Smooth muscle cell (in vitro differentiated cells): ENCODE measurements around the gene CCDC3. TPM values are rescaled to one million over a fixed set of nuclear protein-coding genes. Genes with fewer than 3 reads are reported as not detected.

Source experiments
- DNase-seq: peaks from one replicate; lab custom pipeline; 2025; ENCODE audit not compliant: unreplicated experiment; lab: John Stamatoyannopoulos, UW
- H2AFZ ChIP-seq: fragments of 200-600 bp; sonication (generic); 2 replicates; pipeline ENCODE4 v1.6.0; 2016; ENCODE audit warnings: antibody characterized with exemption, low read depth, mild to moderate bottlenecking
- H3F3A ChIP-seq: fragments of 200-600 bp; sonication (generic); 2 replicates; pipeline ENCODE4 v1.6.0; 2017; ENCODE audit warnings: antibody characterized with exemption, low read depth
- H3K27ac ChIP-seq: fragments of 200-600 bp; sonication (generic); 2 replicates; pipeline ENCODE4 v1.5.1; 2016; ENCODE audit warnings: low read depth, mild to moderate bottlenecking
- H3K27me3 ChIP-seq: fragments of 200-600 bp; sonication (generic); 2 replicates; pipeline ENCODE4 v1.6.1; 2016; ENCODE audit warnings: low read depth, mild to moderate bottlenecking
- H3K36me3 ChIP-seq: fragments of 200-600 bp; sonication (generic); 2 replicates; pipeline ENCODE4 v1.5.1; 2016; ENCODE audit warnings: low read depth
- H3K4me1 ChIP-seq: fragments of 200-600 bp; sonication (generic); 2 replicates; pipeline ENCODE4 v1.5.1; 2016; ENCODE audit warnings: low read depth
- H3K4me2 ChIP-seq: fragments of 200-600 bp; sonication (generic); 2 replicates; pipeline ENCODE4 v1.6.0; 2016; ENCODE audit warnings: mild to moderate bottlenecking
- H3K4me3 ChIP-seq: fragments of 200-600 bp; sonication (generic); 2 replicates; pipeline ENCODE4 v1.5.1; 2016; ENCODE audit warnings: mild to moderate bottlenecking
- H3K79me2 ChIP-seq: fragments of 200-600 bp; sonication (generic); 2 replicates; pipeline ENCODE4 v1.6.0; 2016; ENCODE audit warnings: low read depth, mild to moderate bottlenecking
- H3K9ac ChIP-seq: fragments of 200-600 bp; sonication (generic); 2 replicates; pipeline ENCODE4 v1.6.0; 2016; ENCODE audit warnings: low read depth
- H3K9me3 ChIP-seq: fragments of 200-600 bp; sonication (generic); replicated peaks from 2 replicates; pipeline ENCODE4 v1.5.1; 2016; ENCODE audit warnings: low read depth
- H4K20me1 ChIP-seq: fragments of 200-600 bp; sonication (generic); 2 replicates; pipeline ENCODE4 v1.6.0; 2016; ENCODE audit warnings: low read depth
- CTCF ChIP-seq: fragments of 200-600 bp; sonication (generic); IDR thresholded peaks from 2 replicates; pipeline ENCODE4 v1.5.1; 2017; ENCODE audit warnings: borderline replicate concordance, mild to moderate bottlenecking, antibody characterized with exemption; ENCODE audit not compliant: insufficient read depth, poor library complexity, severe bottlenecking
- WGBS: methylation state at CpG from one replicate; pipeline ENCODE4 v1.1.7; 2016; ENCODE audit warnings: low lambda C conversion rate; 5-methylcytosine and 5-hydroxymethylcytosine counted together
- polyA plus RNA-seq: library from polyadenylated mRNA; unstranded; fragments of >200 nt; fragmentation: Nextera tagmentation; extraction: Ambion mirVana; gene quantifications from 2 replicates; pipeline ENCODE4 v1.2.1, GENCODE V29; 2016
- total RNA-seq: library from RNA; depleted of rRNA; stranded (reverse); fragments of >200 nt; gene quantifications from 2 replicates; pipeline ENCODE4 v1.2.3, GENCODE V29; 2014

Gene CCDC3
- total and polyA plus RNA-seq, 2 experiments from 2014 or later, result 39.2 to 46.0 TPM

DNA sequence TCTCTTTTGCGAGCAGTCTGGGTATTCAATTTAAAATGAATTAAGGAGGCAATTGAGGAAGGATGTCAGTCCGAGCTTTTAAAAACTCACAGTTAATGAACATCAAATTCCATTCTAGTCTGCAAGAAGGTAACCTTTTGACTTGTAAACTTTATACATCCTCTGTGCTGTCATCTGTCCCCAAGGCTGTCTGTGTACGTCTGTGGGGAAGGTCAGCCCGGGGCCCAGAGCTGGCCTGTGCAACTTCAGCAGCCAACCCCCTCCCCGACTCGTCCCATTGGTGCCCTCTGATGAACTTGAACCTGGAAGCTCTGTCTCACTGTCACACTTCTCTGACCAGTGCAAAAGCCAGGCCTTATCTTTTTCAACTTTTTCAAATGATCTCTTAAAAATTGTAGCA is 80.3 kb downstream of the CCDC3 start:
- Histone ChIP-seq H3F3A (peaks cover 3% of the 10 kb centered on the region), H3K4me2 (no peak overlapping the region), H3K4me3 (no peak overlapping the region), H3K27me3 (no peaks in the 10 kb centered on the region), H3K79me2 (no peaks in the 10 kb centered on the region), H3K4me1 (no peaks in the 10 kb centered on the region), H3K36me3 (no peaks in the 10 kb centered on the region), H3K27ac (no peak overlapping the region), H3K9me3 (no peaks in the 10 kb centered on the region), H3K9ac (no peak overlapping the region), H2AFZ (no peak overlapping the region), H4K20me1 (no peaks in the 10 kb centered on the region)
- no peak for TF ChIP-seq CTCF
- 53% methylated on average over 6 of the region's 6 CpGs for WGBS
- no peak for DNase-seq

GRCh38 chr10:12919574-12919973 is 81.9 kb downstream of the CCDC3 start:
- Histone ChIP-seq H3K79me2 (no peaks in the 10 kb centered on the region), H3F3A (peaks cover 3% of the 10 kb centered on the region), H3K4me3 (no peak overlapping the region), H3K9ac (no peak overlapping the region), H4K20me1 (no peaks in the 10 kb centered on the region), H3K4me2 (peak overlapping the region; percentile 39), H3K36me3 (no peaks in the 10 kb centered on the region), H3K4me1 (no peaks in the 10 kb centered on the region), H2AFZ (no peak overlapping the region), H3K27me3 (no peaks in the 10 kb centered on the region), H3K9me3 (no peaks in the 10 kb centered on the region), H3K27ac (no peak overlapping the region)
- WGBS, result 25% methylated on average over 6 of the region's 6 CpGs
- DNase-seq, result peak; percentile 5
- no peak for TF ChIP-seq CTCF

DNA sequence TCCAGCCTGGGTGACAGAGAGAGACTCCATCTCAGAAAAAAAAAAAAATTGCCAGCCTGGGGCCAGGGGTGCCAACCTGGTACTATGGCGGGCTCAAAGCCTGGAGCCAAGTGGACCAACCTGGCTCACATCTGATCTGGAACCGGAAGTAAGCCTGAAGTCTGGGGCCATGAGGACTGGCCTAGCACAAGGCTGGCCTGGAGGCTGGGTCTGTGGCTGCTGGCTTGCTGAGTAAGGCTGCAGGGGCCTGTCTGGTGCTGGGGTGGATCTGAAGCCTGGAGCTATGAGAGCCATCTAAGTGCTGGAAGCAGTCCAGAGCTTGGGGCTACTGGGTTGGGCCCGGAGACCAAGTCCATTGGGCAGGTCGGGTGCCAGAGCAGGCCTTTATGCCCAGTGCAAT is 84.9 kb downstream of the CCDC3 start:
- H3K4me2 ChIP-seq, result no peak overlapping the region
- no peaks in the 10 kb centered on the region for H3K9me3 ChIP-seq
- H3F3A ChIP-seq, result no peaks in the 10 kb centered on the region
- H3K4me3 ChIP-seq, result no peak overlapping the region
- H3K27ac ChIP-seq, result no peak overlapping the region
- WGBS, result 94% methylated on average over 4 of the region's 4 CpGs
- no peaks in the 10 kb centered on the region for H4K20me1 ChIP-seq
- no peaks in the 10 kb centered on the region for H3K79me2 ChIP-seq
- DNase-seq, result no peak
- no peak overlapping the region for H2AFZ ChIP-seq
- no peak for TF ChIP-seq CTCF
- H3K27me3 ChIP-seq, result no peaks in the 10 kb centered on the region
- H3K4me1 ChIP-seq, result no peaks in the 10 kb centered on the region
- H3K9ac ChIP-seq, result no peak overlapping the region
- H3K36me3 ChIP-seq, result no peaks in the 10 kb centered on the region

DNA sequence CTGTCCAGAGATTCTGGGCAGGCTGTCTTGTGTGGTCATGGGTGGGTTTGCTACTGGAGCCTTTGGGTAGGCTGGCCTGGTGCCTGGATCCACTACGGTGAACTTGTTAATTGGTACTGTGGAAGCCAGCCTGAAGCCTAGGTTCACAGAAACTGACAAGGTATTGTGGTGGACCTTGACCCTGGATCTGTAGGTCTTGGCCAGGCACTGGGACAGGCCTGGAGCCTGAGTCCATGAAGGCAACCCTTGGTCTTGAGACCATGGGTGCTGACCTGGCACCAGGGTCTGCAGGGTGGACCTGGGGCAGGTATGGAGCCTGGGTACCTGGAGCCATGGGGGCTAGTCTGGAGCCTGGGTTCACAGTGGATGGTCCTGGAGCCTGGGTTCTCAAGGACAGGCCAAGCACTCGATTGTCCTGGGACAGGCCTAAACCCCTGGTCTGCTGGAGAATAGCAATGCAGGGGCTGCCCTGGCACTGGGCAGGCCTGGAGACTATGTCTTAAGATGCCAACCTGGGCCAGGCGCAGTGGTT is 85.8 kb downstream of the CCDC3 start:
- DNase-seq, result no peak
- Histone ChIP-seq H4K20me1 (no peaks in the 10 kb centered on the region), H3K9ac (no peak overlapping the region)

More for the DNA sequence above, 85.8 kb downstream of the CCDC3 start:
- no peak overlapping the region for H3K4me3 ChIP-seq
- H3F3A ChIP-seq, result no peaks in the 10 kb centered on the region
- no peaks in the 10 kb centered on the region for H3K27me3 ChIP-seq
- H3K4me1 ChIP-seq, result no peaks in the 10 kb centered on the region
- H3K36me3 ChIP-seq, result no peaks in the 10 kb centered on the region
- H3K27ac ChIP-seq, result no peak overlapping the region
- no peak for TF ChIP-seq CTCF
- H2AFZ ChIP-seq, result no peak overlapping the region
- no peaks in the 10 kb centered on the region for H3K79me2 ChIP-seq
- 97% methylated on average over 3 of the region's 3 CpGs for WGBS
- no peaks in the 10 kb centered on the region for H3K9me3 ChIP-seq
- H3K4me2 ChIP-seq, result no peak overlapping the region
